HG03135 (cell line): ENCODE results near the gene ZNF525.
"Not testable (repeated sequence)": the region's sequence is repeated elsewhere in the genome, so short reads cannot be mapped to it uniquely, and the experiment has no call there.

Experiments used
- ATAC-seq: cut with Tn5 transposase; IDR thresholded peaks from one replicate; pipeline ENCODE4 v1.9.1; 2021; ENCODE audit warnings: mild to moderate bottlenecking, moderate library complexity; ENCODE audit not compliant: unreplicated experiment

Gene ZNF525

DNA sequence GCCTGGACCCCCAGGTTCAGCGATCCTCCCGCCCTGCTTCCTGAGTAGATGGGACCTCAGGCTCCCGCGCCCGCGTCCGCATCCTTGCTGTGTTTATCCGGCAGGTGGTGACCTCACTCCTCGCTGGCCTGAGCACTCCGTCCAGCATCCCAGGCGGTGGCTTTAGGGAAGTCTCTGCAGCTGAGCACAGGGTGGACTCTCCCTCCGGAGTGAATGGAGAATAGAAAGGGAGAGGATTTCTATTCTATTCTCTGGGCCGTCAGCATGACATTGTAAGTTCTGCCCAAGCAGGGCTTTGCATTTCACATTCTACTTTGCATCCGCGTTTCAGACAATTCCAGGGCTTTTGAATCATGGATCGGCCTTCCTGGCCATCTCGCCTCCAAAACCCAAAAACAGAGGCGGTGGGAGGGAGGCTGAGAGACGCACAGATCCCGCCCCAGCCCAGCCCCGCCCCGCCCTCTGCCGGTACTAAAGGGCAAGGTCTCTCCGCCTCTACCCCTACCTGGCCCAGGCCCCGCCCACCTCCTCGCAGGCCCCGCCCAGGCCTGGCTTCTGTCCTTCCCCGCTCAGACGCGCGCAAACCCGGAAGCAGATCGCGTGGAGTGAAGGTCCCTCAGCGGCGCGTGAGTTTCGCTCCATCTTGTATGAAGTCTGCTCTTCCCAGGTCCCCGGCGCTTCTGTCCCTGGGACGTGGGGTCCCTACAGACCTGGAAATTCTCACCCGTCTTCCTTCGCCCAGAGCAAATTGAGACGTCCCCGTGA, at the start of gene ZNF525:
ZNF525 (plus strand) TSS at position 572 of the 765 bp plus-strand sequence. CDS start 6,577 bp downstream, outside the sequence.
- peak; percentile 99 for ATAC-seq

DNA sequence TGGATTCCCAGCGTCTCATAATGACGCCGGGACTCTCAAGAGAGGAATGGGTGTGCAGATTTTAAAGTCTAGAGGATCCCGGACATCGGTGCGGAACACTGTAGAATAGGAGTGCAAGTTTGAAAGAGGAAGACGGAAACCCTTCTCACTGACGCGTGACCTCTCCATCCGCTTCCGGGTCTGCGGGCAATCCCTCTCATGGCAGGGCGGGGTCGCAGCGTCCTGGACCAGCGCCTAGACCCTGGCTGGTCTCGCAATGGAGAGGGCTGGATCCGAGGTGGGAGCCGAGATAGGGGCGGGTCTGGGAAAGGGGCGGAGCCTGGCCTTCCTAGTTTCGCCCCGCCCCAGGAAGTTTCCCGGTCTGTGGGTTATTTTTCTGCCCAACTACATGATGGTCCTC, 36.5 kb upstream of the ZNF525 start:
- ATAC-seq, result no peak

DNA sequence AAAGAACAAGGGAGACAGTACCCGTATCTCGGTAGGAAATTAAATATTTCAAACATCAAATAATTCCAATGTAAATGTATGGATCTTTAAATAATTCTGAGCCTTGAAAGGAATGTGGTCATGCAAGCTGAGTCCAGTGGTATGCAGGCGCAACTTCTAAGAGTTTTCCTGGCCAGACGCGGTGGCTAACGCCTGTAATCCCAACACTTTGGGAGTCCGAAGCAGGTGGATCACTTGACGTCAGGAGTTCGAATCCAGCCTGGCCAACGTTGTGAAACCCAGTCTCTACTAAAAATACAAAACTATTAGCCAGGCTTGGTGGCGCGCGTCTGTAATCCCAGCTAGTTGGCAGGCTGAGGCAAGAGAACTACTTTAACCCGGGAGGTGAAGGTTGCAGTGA, 33.0 kb upstream of the ZNF525 start:
- ATAC-seq, result no peak

DNA sequence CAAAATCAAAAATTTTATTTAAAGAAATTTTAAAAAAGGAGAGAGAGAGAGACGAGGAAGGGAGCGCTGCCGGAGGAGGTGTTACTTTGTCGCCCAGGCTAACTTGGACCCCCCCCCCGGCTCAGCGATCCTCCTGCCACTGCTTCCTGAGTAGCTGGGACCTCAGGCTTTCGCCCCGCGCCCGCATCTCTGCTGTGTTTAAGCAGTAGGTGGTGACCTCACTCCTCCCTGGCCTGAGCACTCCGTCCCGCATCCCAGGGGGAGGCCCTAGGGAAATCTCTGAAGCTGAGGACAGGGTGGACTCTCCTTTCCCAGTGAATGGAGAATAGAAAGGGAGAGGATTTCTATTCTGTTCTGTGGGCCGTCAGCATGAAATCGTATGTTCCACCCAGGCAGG, 32.4 kb upstream of the ZNF525 start:
- ATAC-seq, result peak; percentile 14

DNA sequence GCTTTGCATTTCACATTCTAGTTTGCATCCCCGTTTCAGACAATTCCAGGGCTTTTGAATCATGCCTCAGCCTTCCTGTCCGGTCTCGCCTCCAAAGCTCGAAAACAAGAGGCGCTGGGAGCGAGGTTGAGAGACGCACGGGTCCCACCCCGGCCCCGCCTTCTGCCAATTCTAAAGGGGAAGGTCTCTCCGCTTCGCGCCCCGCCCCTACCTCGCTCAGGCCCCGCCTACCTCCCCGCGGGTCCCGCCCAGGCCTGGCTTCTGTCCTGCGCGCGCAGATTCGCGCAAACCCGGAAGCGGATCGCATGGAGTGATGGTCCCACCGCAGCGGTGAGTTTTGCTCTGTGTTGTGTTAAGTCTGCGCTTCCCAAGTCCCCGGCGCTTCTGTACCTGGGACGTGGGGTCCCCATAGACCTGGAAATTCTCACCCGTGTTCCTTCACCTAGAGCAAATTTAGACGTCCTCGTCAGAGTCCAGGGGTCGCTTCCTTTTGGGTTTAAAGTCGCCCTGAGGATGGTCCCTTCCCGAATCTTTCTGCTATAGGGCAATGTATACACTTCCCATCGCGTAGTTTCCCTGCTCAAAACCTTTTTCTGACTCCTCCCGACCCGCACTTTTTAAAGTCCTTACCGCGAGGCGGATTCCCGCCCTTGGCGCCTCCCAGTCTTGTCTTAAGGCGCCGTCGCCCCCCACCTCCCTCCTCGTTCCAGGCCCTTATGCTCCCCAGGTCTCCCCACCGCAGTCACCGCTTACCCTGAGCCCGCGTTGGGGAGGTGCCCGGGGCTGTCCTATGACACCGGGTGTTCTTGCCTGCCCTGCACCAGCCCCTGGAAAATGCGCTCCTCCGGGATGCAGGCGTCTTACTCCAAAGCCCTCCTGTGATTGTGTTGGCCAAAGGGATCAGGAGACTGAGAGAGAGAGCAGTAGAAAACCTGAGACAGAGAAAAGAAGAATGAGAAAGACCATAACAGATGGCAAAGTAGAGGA, 31.7 kb upstream of the ZNF525 start, which contains the start of gene ZNF845:
ZNF845 (plus strand) TSS at position 287 of the 987 bp plus-strand sequence. CDS start 7,559 bp downstream, outside the sequence.
- peak; percentile 91 for ATAC-seq

DNA sequence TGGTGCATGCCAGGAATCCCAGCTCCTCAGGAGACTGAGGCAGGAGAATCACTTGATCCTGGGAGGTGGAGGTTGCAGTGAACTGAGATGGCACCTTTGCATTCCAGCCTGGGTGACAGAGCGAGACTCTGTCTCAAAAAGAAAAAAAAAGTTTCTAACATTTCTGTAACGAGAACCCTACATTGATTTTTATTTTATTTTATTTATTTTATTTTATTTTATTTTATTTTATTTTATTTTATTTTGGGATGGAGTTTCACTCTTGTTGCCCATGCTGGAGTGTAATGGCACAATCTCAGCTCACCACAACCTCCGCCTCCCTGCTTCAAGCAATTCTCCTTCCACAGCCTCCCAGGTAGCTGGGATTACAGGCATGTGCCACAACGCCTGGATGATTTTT, 21.1 kb upstream of the ZNF525 start:
- ATAC-seq, result not testable (repeated sequence)

DNA sequence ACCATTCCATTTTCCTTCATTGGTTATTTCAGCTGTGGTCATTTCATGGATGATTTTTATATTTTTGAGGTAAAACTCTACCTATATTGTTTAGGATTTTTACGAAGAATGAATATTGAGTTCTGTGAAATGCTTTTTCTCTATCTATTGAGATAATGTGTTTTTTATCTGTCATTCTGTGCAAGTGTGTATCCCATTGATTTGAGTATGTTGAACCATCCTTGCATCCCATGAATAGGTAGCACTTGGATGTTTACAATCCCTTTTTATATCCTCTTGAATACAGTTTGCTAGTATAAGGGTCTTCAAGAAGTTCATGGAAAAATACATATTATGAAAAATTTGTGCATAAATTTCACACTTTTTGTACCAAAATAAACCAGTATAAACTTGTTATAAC, 9.8 kb upstream of the ZNF525 start:
- no peak for ATAC-seq

DNA sequence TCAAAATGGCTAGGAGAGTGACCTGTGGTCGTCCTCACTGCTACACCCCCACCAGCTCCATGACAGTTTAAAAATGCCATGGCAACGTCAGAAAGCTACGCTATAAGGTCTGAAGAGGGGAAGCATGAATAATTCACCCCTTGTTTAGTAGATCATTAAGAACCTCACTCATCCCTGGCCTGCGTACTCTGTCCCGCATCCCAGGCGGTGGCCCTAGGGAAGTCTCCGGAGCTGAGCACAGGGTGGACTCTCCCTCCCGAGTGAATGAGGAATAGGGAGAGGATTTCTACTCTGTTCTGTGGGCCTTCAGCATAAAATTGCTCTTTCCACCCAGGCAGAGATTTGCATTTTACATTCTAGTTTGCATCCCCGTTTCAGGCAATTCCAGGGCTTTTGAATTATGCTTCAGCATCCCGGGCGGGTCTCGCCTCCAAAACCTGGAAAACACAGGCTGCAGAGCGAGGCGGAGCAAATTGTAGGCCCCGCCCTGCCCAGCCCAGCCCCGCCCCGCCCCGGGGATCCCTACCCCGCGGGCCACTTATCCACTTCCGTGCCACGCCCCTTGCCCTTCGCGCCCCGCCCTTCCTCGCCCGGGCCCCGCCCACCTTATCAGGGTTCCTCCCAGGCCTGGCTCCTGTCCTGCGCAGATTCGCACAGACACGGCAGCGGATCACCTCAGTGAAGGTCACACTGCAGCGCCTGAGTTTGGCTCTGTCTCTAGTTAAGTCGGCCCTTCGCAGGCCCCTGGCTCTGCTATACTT, 7.5 kb upstream of the ZNF525 start:
- no peak for ATAC-seq

DNA sequence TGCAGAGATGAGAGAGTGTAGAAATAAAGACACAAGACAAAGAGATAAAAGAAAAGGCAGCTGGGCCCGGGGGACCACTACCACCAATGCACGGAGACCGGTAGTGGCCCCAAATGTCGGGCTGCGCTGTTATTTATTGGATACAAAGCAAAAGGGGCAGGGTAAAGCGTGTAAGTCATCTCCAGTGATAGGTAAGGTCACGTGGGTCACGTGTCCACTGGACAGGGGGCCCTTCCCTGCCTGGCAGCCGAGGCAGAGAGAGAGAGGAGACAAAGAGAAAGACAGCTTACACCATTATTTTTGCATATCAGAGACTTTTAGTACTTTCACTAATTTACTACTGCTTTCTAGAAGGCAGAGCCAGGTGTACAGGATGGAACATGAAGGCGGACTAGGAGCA, 5.4 kb upstream of the ZNF525 start:
- not testable (repeated sequence) for ATAC-seq

DNA sequence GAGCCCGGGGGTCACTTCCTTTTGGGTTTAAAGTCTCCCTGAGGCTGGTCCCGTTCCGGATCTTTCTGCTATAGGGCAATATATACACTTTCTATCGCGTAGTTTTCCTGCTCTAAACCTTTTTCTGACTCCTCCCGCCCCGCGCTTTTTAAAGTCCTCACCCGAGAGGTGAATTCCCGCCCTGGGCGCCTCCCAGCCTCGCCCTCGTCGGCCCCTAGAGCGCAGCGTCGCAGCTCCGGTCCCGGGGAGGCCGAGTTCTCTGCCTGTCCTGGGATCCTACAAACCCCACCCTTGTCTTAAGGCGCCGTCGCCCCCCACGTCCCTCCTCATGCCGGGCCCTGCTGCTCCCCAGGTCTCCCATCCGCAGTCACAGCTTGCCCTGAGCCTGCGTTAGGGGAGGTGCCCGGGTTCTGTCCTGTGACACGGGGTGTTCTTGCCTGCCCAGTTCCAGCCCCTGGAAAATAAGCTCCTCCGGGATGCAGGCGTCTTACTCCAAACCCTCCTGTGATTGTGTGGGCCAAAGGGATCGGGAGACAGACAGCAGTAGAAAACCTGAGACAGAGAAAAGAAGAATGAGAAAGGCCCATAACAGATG, 491 bp downstream of the ZNF525 start:
- peak; percentile 42 for ATAC-seq

DNA sequence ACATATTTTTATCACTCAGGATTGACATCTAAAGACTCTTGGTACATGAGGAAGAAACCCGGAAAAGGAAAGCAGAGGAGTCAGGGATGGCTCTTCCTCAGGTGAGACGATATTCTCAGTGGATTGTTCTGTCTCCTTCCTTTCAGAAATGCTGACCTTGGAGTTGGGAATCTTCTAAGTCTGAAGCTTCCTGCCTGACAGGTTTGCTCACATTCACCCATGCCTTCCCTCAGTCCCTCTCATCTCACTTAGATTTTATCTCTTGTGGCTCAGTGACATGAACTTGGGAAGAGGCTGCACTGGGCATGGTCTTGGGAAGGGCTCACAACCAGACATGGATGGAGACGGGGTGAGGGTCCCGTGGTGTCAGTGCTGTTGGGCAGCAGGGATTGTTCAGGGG, 6.7 kb downstream of the ZNF525 start:
- ATAC-seq, result no peak

DNA sequence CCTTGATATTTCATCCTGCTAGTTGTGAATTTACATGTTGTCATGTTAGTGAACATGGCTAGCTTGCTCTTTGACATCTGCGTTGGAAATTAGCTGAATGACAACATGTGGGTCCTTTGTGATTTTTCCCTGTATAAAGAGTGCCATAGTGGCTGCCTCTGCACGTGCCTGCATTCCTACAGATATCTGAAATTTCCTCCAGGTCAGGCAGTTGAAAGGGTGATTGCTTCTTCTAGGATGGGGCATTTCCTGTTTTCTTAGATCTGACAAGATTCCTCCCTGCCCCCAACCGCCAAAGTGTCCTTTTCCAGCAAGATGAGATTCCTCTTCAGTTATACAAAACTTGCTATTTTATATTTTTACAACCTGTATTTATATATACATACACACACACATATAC, 8.8 kb downstream of the ZNF525 start:
- no peak for ATAC-seq

DNA sequence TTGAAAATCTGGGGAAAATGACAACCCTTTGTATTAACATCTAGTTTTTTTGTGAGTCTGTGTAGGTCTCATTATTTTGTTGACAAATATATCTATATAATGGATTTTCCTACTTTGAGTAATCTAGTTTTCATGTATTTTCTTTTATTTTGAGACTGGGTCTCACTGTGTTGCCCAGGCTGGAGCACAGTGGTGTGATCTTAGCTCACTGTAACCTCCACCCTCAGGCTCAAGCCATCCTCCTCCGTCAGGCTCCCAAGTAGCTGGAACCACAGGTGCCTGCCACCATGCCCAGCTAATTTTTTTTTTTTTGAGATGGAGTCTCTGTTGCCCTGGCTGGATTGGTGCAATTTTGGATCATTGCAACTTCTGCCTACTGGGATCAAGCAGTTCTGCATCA, 9.2 kb downstream of the ZNF525 start:
- ATAC-seq, result no peak

DNA sequence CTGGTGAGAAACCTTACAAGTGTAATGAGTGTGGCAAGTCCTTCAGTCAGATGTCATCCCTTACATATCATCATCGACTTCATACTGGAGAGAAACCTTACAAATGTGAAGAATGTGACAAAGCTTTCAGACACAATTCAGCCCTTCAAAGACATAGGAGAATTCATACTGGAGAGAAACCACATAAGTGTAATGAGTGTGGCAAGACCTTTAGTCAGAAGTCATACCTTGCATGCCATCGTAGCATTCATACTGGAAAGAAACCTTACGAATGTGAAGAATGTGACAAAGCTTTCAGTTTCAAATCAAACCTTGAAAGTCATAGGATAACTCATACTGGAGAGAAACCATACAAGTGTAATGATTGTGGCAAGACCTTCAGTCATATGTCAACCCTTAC, 15.9 kb downstream of the ZNF525 start:
- no peak for ATAC-seq

DNA sequence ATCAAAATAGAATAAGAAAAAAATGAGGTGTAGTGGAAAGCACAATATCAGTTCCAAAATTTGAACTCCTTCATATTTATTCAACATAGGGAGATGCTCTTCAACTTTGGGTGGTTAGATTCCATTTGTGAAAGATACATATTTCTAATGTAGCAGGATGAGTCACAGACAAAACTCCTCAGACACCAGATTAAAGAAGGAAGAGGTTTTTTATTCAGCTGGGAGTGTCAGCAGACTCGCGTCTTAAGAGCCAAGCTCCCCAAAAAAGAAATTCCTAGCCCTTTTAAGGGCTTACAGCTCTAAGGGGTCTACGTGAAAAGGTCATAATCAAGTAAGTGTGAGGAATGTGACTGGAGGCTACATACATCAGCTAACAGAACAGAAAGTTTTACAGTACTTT, 22.7 kb downstream of the ZNF525 start:
- ATAC-seq, result no peak

DNA sequence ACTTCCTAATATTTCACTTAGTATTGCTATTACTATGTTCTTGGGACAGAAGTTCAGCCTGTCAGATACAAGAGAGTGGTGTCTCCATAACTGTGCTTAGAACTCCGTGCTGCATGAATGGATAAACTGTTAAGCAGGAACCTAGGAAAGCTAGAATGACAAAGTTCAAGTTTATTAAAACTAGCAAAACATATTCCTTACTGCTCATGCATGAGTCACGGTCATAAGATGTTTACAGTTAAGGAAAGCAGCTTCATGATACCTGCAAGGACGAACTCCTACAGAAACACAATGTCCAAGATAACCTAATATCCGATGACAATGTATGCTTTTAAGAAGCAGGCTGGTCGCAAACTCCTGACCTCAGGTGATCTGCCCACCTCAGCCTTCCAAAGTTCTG, 23.4 kb downstream of the ZNF525 start:
- no peak for ATAC-seq

DNA sequence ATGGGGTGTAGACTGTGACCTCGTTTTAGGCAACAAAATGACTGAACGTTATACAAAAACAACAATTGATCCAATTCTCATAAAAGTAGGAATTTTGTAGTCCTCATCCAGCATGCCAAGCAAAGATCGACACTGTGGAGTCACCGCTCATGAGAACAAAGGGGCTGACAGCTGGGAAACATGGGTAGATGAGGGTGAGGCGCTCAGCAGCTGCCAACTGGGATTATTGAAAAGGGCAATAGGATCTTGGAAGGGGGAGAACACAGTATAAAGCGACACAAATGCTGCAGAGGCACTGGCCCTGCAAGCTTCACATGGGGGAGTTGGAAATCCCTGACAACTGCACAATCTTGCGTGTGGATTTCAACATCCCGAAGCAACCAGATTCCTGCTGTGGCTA, 24.1 kb downstream of the ZNF525 start:
- no peak for ATAC-seq

DNA sequence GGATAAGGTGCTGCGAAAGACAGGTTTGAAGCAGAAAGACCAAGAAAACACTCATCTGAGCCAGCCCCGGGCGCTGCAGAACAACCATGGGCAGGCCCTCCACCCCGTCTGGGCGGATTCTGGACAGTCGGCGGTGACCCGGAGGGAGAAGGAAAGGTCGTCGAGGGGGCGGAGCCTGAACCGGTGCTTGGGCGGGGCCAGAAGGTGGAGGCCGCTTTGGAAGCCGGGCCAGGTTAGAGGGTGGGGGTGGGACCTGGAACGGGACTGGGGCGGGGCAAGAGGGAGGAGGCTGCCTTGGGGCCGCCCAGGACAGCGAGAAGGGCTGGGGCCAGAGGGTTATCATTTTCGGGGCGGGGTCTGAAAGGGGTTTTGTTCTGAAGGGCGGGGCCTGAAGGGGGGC, 24.5 kb downstream of the ZNF525 start:
- ATAC-seq, result no peak

DNA sequence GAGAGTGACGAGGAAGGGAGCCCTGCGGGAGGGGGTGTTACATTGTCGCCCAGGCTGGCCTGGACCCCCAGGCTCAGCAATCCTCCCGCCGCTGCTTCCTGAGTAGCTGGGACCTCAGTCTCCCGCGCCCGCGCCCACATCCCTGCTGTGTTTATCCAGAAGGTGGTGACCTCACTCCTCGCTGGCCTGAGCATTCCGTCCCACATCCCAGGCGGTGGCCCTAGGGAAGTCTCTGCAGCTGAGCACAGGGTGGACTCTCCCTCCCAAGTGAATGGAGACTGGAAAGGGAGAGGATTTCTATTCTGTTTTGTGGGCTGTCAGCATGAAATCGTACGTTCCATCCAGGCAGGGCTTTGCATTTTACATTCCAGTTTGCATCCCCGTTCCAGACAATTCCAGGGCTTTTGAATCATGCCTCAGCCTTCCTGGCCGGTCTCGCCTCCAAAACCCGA, 29.0 kb downstream of the ZNF525 start:
- no peak for ATAC-seq

DNA sequence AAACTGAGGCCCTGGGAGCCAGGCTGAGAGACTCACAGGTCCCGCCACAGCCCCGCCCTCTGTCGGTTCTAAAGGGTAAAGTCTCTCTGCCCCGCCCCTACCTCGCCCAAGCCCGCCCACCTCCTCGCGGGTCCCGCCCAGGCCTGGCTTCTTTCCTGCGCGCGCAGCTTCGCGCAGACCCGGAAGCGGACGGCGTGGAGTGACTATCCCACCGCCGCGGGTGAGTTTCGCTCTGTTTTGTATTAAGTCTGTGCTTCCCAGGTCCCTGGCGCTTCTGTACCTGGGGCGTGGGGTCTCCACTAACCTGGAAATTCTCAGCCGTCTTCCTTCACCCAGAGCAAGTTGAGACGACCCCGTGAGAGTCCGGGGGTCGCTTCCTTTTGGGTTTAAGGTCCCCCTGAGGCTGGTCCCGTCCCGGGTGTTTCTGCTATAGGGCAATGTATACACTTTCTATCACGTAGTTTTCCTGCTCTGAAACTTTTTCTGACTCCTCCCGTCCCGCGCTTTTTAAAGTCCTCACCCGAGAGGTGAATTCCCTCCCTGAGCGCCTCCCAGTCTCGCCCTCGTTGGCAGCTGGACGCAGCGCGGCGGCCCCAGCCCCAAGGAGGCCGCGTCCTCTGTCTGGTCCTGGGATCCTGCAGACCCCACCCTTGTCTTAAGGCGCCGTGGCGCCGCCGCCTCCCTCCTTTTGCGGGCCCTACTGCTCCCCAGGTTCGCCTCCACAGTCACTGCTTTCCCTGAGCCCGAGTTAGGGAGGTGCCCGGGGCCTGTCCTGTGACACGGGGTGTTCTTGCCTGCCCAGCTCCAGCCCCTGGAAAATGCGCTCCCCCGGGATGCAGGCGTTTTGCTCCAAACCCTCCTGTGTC, 29.7 kb downstream of the ZNF525 start, which contains the start of gene ZNF765:
ZNF765 (plus strand) TSS at position 176 of the 866 bp plus-strand sequence. CDS start 2,867 bp downstream, outside the sequence.
- peak; percentile 92 for ATAC-seq
